B cell (primary cell): Measurements from ENCODE around the gene SDR9C7.

ENCODE experiments used
- CTCF ChIP-seq: fragments of 200-600 bp; IDR thresholded peaks from one replicate; pipeline ENCODE4 v1.8.0; 2022; ENCODE audit warnings: antibody characterized with exemption, mild to moderate bottlenecking
- EZH2 ChIP-seq: IDR thresholded peaks from 2 replicates; pipeline ENCODE4 v1.6.1; 2012; ENCODE audit warnings: borderline replicate concordance, low read depth, mild to moderate bottlenecking, moderate library complexity, low read length; ENCODE audit not compliant: insufficient read depth, poor library complexity, severe bottlenecking

- TF ChIP-seq CTCF (no peak), EZH2 (no peak)
These were observed 14.2 kb upstream of the SDR9C7 start for GRCh38 chr12:56948457-56948777.
